ENCODE results near the gene MIB1.

The MIB1 gene

GRCh38 chr18:21739604-21740537 lies 721 bp upstream of the MIB1 start:
- TF ChIP-seq CTCF (IDR thresholded peaks at IDR 0.05) = no peak

- TF ChIP-seq CTCF (IDR thresholded peaks at IDR 0.05) = no peak
Measured at GRCh38 chr18:21741312-21741561, 645 bp downstream of the MIB1 start.

- TF ChIP-seq CTCF (IDR thresholded peaks at IDR 0.05) = no peak
Measured at GRCh38 chr18:21741562-21742314, 1.1 kb downstream of the MIB1 start.

- TF ChIP-seq CTCF (IDR thresholded peaks at IDR 0.05) = no peak
Measured at GRCh38 chr18:21742315-21742687, 1.7 kb downstream of the MIB1 start.

- no peak for TF ChIP-seq CTCF (IDR thresholded peaks at IDR 0.05)
Measured at GRCh38 chr18:21743166-21743832, 2.7 kb downstream of the MIB1 start.

GRCh38 chr18:21745231-21745630 lies 4.6 kb downstream of the MIB1 start:
- no peak for TF ChIP-seq CTCF (IDR thresholded peaks at IDR 0.05)

- no peak for TF ChIP-seq CTCF (IDR thresholded peaks at IDR 0.05)
Measured at GRCh38 chr18:21747268-21747667, 6.7 kb downstream of the MIB1 start.

All from LNCAP (cell line).